Fibroblast of villous mesenchyme (primary cell): ENCODE data around the gene TAF11L2. TPM values are rescaled to one million over a fixed set of nuclear protein-coding genes. Genes with fewer than 3 reads are reported as not detected.
"Not testable (repeated sequence)": the region's sequence is repeated elsewhere in the genome, so short reads cannot be mapped to it uniquely, and the experiment has no call there.

Experiments
- DNase-seq: peaks from one replicate; pipeline ENCODE4 v3.0.0-alpha.2; 2010; ENCODE audit warnings: low read depth
- H3K4me3 ChIP-seq: 2 replicates; pipeline ENCODE4 v1.5.1; 2011; ENCODE audit warnings: low read depth, mild to moderate bottlenecking, low read length
- CTCF ChIP-seq: IDR thresholded peaks from 2 replicates; pipeline ENCODE4 v1.5.1; 2012; ENCODE audit warnings: low read depth, mild to moderate bottlenecking, low read length; ENCODE audit not compliant: insufficient read depth
- total RNA-seq: library from RNA; depleted of rRNA; stranded (reverse); fragments of >200 nt; gene quantifications from 2 replicates; pipeline ENCODE4 v1.2.3, GENCODE V29; 2012

Gene TAF11L2
- total RNA-seq, 1 donor, result not detected

- no peak for TF ChIP-seq CTCF
Measured at GRCh38 chr5:17477043-17477442, 21.0 kb upstream of the TAF11L2 start.

GRCh38 chr5:17477573-17478265 is 20.3 kb upstream of the TAF11L2 start:
- DNase-seq, result no peak
- TF ChIP-seq CTCF, result no peak
- no peak overlapping the region for H3K4me3 ChIP-seq

More at GRCh38 chr5:17477043-17477442, 21.0 kb upstream of the TAF11L2 start:
- DNase-seq, result no peak
- no peak overlapping the region for H3K4me3 ChIP-seq

GRCh38 chr5:17481378-17481777 is 16.7 kb upstream of the TAF11L2 start:
- TF ChIP-seq CTCF, result no peak
- DNase-seq, result no peak
- H3K4me3 ChIP-seq, result no peak overlapping the region

- no peak overlapping the region for H3K4me3 ChIP-seq
- no peak for DNase-seq
- no peak for TF ChIP-seq CTCF
Measured at GRCh38 chr5:17482790-17483189, 15.2 kb upstream of the TAF11L2 start.

GRCh38 chr5:17486464-17487173 is 11.4 kb upstream of the TAF11L2 start:
- H3K4me3 ChIP-seq, DNase-seq: not testable (repeated sequence)

- no peak for DNase-seq
- TF ChIP-seq CTCF, result no peak
- no peak overlapping the region for H3K4me3 ChIP-seq
Measured at GRCh38 chr5:17487174-17487512, 10.9 kb upstream of the TAF11L2 start.

GRCh38 chr5:17491257-17491656 is 6.8 kb upstream of the TAF11L2 start:
- DNase-seq, H3K4me3 ChIP-seq: not testable (repeated sequence)

- no peak overlapping the region for H3K4me3 ChIP-seq
- DNase-seq, result no peak
- TF ChIP-seq CTCF, result no peak
Measured at GRCh38 chr5:17492770-17493169, 5.3 kb upstream of the TAF11L2 start.
